GM12872 (cell line): ENCODE results near the gene USP7.

ENCODE experiments used
- CTCF ChIP-seq: IDR thresholded peaks from 3 replicates; pipeline ENCODE4 v1.5.1; 2011; ENCODE audit warnings: low read depth, mild to moderate bottlenecking, low read length, moderate library complexity; ENCODE audit not compliant: insufficient read depth

USP7 gene

GRCh38 chr16:8923199-8923598 is 40.5 kb downstream of the USP7 start:
- TF ChIP-seq CTCF, result no peak

- no peak for TF ChIP-seq CTCF
These were observed 42.2 kb downstream of the USP7 start for GRCh38 chr16:8921347-8921984.

GRCh38 chr16:8920645-8921346 is 42.9 kb downstream of the USP7 start:
- TF ChIP-seq CTCF, result no peak

GRCh38 chr16:8919934-8920462 is 43.7 kb downstream of the USP7 start:
- no peak for TF ChIP-seq CTCF

- no peak for TF ChIP-seq CTCF
These were observed 44.4 kb downstream of the USP7 start for GRCh38 chr16:8919089-8919933.

GRCh38 chr16:8916541-8917225 is 47.0 kb downstream of the USP7 start:
- no peak for TF ChIP-seq CTCF
